HepG2 (cell line): ENCODE data around the gene TTC28. TPM values are rescaled to one million over a fixed set of nuclear protein-coding genes. Genes with fewer than 3 reads are reported as not detected.

Source experiments
- ATAC-seq: fragments of 200-7000 bp; cut with Tn5 transposase; 3 replicates; pipeline ENCODE4 v1.9.1; 2020; ENCODE audit warnings: mild to moderate bottlenecking, moderate library complexity
- BruUV-seq: library from RNA; stranded (reverse); fragments of 400-500 nt; replicated peaks from 2 replicates; lab custom pipeline; 2021; lab: Mats Ljungman, UMichigan
- CTCF ChIA-PET: fragments of 300-600 bp; formaldehyde crosslinking; extraction: SDS; loops from one replicate; lab custom pipeline; 2021; ENCODE audit warnings: low total read pairs, inconsistent platforms, low intra/inter-chr PET ratio; lab: Yijun Ruan, JAX
- POLR2A ChIA-PET: fragments of 350-600 bp; sonication (Branson Sonifier 250); formaldehyde crosslinking; loops from one replicate; lab custom pipeline; 2020; ENCODE audit warnings: antibody characterized with exemption, inconsistent platforms; lab: Yijun Ruan, JAX
- DNase-seq: peaks from one replicate; pipeline ENCODE4 v3.0.0-alpha.2; 2015; ENCODE audit warnings: low spot score
- FAIRE-seq: peaks from 3 replicates; lab custom pipeline; 2011; peaks lifted over from hg19 to GRCh38; lab: Jason Lieb, UNC
- H2AFZ ChIP-seq: one replicate; pipeline ENCODE4 v1.6.1; 2011; ENCODE audit warnings: low read length, inconsistent platforms
- H3K27ac ChIP-seq: fragments of 300-600 bp; 3 replicates; pipeline ENCODE4 v1.8.0; 2011; ENCODE audit warnings: mixed run types, mild to moderate bottlenecking, mixed read lengths, low read length, inconsistent platforms; ENCODE audit not compliant: insufficient read depth; ENCODE audit errors: extremely low read length
- H3K27me3 ChIP-seq, 2 experiments: fragments of 200-600 bp in 1 of 2; 2 replicates in 1 of 2; 3 replicates in 1 of 2; pipeline versions ENCODE4 v1.6.0 to v1.8.0; 2011; ENCODE audit warnings: low read length in 2 of 2, mild to moderate bottlenecking in 2 of 2, moderate library complexity in 2 of 2, inconsistent platforms in 1 of 2; ENCODE audit not compliant: insufficient read depth in 2 of 2, control insufficient read depth in 1 of 2
- H3K36me3 ChIP-seq, 2 experiments: fragments of 200-600 bp in 1 of 2; replicated peaks in 1 of 2; 2 replicates in 1 of 2; 3 replicates in 1 of 2; pipeline versions ENCODE4 v1.5.1 to v1.8.0; 2011; ENCODE audit warnings: low read length in 2 of 2, inconsistent platforms in 1 of 2; ENCODE audit not compliant: insufficient read depth in 2 of 2, control insufficient read depth in 1 of 2
- H3K4me1 ChIP-seq: 2 replicates; pipeline ENCODE4 v1.5.1; 2012; ENCODE audit warnings: low read length, inconsistent platforms; ENCODE audit not compliant: insufficient read depth
- H3K4me2 ChIP-seq: 2 replicates; pipeline ENCODE4 v1.6.0; 2011; ENCODE audit warnings: low read depth, low read length, inconsistent platforms
- H3K4me3 ChIP-seq, 3 experiments: fragments of 200-600 bp in 1 of 3; sonication (generic), shearing (Covaris generic) in 1 of 3; replicated peaks in 1 of 3; 2 replicates each; pipeline ENCODE4 v1.5.1; 2011 to 2016; ENCODE audit warnings: low read length in 3 of 3, inconsistent platforms in 2 of 3, low read depth in 2 of 3, mild to moderate bottlenecking in 2 of 3, control low read depth in 1 of 3, mixed read lengths in 1 of 3; ENCODE audit not compliant: insufficient read depth in 1 of 3
- H3K79me2 ChIP-seq: one replicate; pipeline ENCODE4 v1.6.1; 2011; ENCODE audit warnings: low read length, inconsistent platforms; ENCODE audit not compliant: insufficient read depth
- H3K9ac ChIP-seq: 2 replicates; pipeline ENCODE4 v1.6.0; 2011; ENCODE audit warnings: mild to moderate bottlenecking, low read depth, low read length, inconsistent platforms; ENCODE audit not compliant: insufficient read depth
- H3K9me3 ChIP-seq: 2 replicates; pipeline ENCODE4 v1.5.1; 2012; ENCODE audit warnings: mild to moderate bottlenecking, low read length
- H4K20me1 ChIP-seq: 2 replicates; pipeline ENCODE4 v1.6.0; 2011; ENCODE audit warnings: inconsistent platforms, mild to moderate bottlenecking, low read length, moderate library complexity; ENCODE audit not compliant: insufficient read depth
- CREB1 ChIP-seq, 2 experiments: fragments of 450-650 bp in 1 of 2; IDR thresholded peaks; 2 replicates each; pipeline ENCODE4 v1.6.1; 2016 to 2017; ENCODE audit warnings: control low read depth in 1 of 2, mild to moderate bottlenecking in 1 of 2, missing compliant biosample characterization in 1 of 2, missing genetic modification characterization in 1 of 2
- DMTF1 ChIP-seq: sonication (generic); formaldehyde crosslinking; IDR thresholded peaks from 2 replicates; pipeline ENCODE4 v1.4.0; 2020; ENCODE audit warnings: mild to moderate bottlenecking, missing genetic modification reagents
- DZIP1 ChIP-seq: sonication (generic); formaldehyde crosslinking; IDR thresholded peaks from 2 replicates; pipeline ENCODE4 v1.5.0; 2020; ENCODE audit warnings: mild to moderate bottlenecking, missing genetic modification reagents
- HDAC1 ChIP-seq: sonication (generic); formaldehyde crosslinking; IDR thresholded peaks from 2 replicates; pipeline ENCODE4 v1.5.1; 2020; ENCODE audit warnings: mild to moderate bottlenecking, missing genetic modification reagents
- HOXA5 ChIP-seq: sonication (generic); formaldehyde crosslinking; IDR thresholded peaks from 2 replicates; pipeline ENCODE4 v1.4.0; 2020; ENCODE audit warnings: missing genetic modification reagents
- IRX3 ChIP-seq: sonication (generic); formaldehyde crosslinking; IDR thresholded peaks from 2 replicates; pipeline ENCODE4 v1.8.1; 2023; ENCODE audit warnings: mild to moderate bottlenecking, low read depth, missing genetic modification reagents, borderline replicate concordance
- KDM3A ChIP-seq: IDR thresholded peaks from 2 replicates; pipeline ENCODE4 v1.6.1; 2018; ENCODE audit warnings: low read depth, missing compliant biosample characterization
- MIER2 ChIP-seq: IDR thresholded peaks from 2 replicates; pipeline ENCODE4 v1.6.1; 2016; ENCODE audit warnings: missing biosample characterization, missing genetic modification reagents
- MYPOP ChIP-seq: sonication (generic); formaldehyde crosslinking; IDR thresholded peaks from 2 replicates; pipeline ENCODE4 v1.8.1; 2023; ENCODE audit warnings: mild to moderate bottlenecking, moderate library complexity, missing genetic modification reagents
- NKX3-1 ChIP-seq: sonication (generic); formaldehyde crosslinking; IDR thresholded peaks from 2 replicates; pipeline ENCODE4 v1.5.0; 2020; ENCODE audit warnings: missing genetic modification reagents
- ZFP90 ChIP-seq: sonication (generic); formaldehyde crosslinking; IDR thresholded peaks from 2 replicates; pipeline ENCODE4 v1.8.0; 2022; ENCODE audit warnings: missing genetic modification reagents, mild to moderate bottlenecking, inconsistent platforms, borderline replicate concordance
- ZNF468 ChIP-seq: sonication (generic); formaldehyde crosslinking; IDR thresholded peaks from 2 replicates; pipeline ENCODE4 v1.8.0; 2022; ENCODE audit warnings: mild to moderate bottlenecking, moderate library complexity, missing genetic modification reagents
- ZNF577 ChIP-seq: sonication (generic); formaldehyde crosslinking; IDR thresholded peaks from 2 replicates; pipeline ENCODE4 v1.4.0; 2020; ENCODE audit warnings: mild to moderate bottlenecking, low read depth, missing genetic modification reagents, borderline replicate concordance
- ZNF737 ChIP-seq: sonication (generic); formaldehyde crosslinking; IDR thresholded peaks from 2 replicates; pipeline ENCODE4 v1.5.0; 2020; ENCODE audit warnings: missing genetic modification reagents, mild to moderate bottlenecking, borderline replicate concordance
- ZSCAN5A ChIP-seq: sonication (generic); formaldehyde crosslinking; IDR thresholded peaks from 2 replicates; pipeline ENCODE4 v1.8.0; 2022; ENCODE audit warnings: mild to moderate bottlenecking, missing genetic modification reagents, borderline replicate concordance
- WGBS: methylation state at CpG from one replicate; pipeline ENCODE4 v1.1.6; 2017; ENCODE audit warnings: low lambda C conversion rate; 5-methylcytosine and 5-hydroxymethylcytosine counted together
- in situ Hi-C: cut with HindIII; loops from 2 replicates; pipeline ENCODE4 v1.10.0; 2017; ENCODE audit warnings: low pct_unique_long_range_greater_than_20kb; ENCODE audit not compliant: extremely low pct_ligation_motif_present
- intact Hi-C: fragments of 100-400 bp; cut with micrococcal nuclease; formaldehyde crosslinking; loops from one replicate; pipeline ENCODE4 v1.10.0; 2022; ENCODE audit not compliant: unreplicated experiment
- polyA plus RNA-seq, 8 experiments: library from polyadenylated mRNA; depleted of rRNA in 3 of 8; stranded (reverse) in 7 of 8; unstranded in 1 of 8; fragments of >200 nt; fragmentation: Illumina TruSeq in 4 of 8; extraction: Trizol in 4 of 8; gene quantifications; 2 replicates each; pipeline versions ENCODE4 v1.2.1 to v1.2.3, GENCODE V29; 2011 to 2016; ENCODE audit warnings: low read depth in 4 of 8, missing spikeins in 1 of 8, mixed read lengths in 1 of 8; ENCODE audit not compliant: insufficient read depth in 1 of 8
- total RNA-seq, 5 experiments: library from RNA; depleted of rRNA; stranded (reverse); fragments of >200 nt; fragmentation: Illumina TruSeq; extraction: Trizol; gene quantifications; 2 replicates each; pipeline ENCODE4 v1.2.3, GENCODE V29; 2016; ENCODE audit warnings: low read depth in 1 of 5

TTC28 gene
- total and polyA plus RNA-seq, 2 of the 13 experiments (the other 11 are each of a cell fraction or from before 2014, with no cell fraction given) = 4.2 to 13.1 TPM

GRCh38 chr22:28032861-28033260 is 646.8 kb downstream of the TTC28 start:
- Histone ChIP-seq H3K9me3 (no peaks in the 10 kb centered on the region), H3K4me3 (no peak overlapping the region), H3K4me1 (peaks cover 14% of the 10 kb centered on the region), H3K79me2 (no peaks in the 10 kb centered on the region), H2AFZ (no peak overlapping the region), H3K9ac (no peak overlapping the region), H3K27me3 (no peaks in the 10 kb centered on the region), H3K36me3 (peaks cover 4 to 24% of the 10 kb centered on the region in 2 experiments; a peak in 4 of 5 replicates), H3K27ac (no peak overlapping the region), H3K4me2 (no peak overlapping the region), H4K20me1 (no peaks in the 10 kb centered on the region)
- DNase-seq = no peak
- no peak for ATAC-seq
- ChIA-PET POLR2A (no interaction called here), CTCF (no interaction called here)
- in situ Hi-C loops (no loop called here), intact Hi-C loops (no loop called here)
- TF ChIP-seq MYPOP (CRISPR knock-in tag) = no peak
- no peak for TF ChIP-seq ZSCAN5A
- no peak for TF ChIP-seq ZFP90
- TF ChIP-seq ZNF468 (CRISPR knock-in tag) = no peak
- TF ChIP-seq MIER2 (CRISPR knock-in tag) = no peak
- no peak for TF ChIP-seq HDAC1 (CRISPR knock-in tag)
- TF ChIP-seq CREB1 (IDR thresholded peaks at IDR 0.05) = no peak
- no peak for TF ChIP-seq CREB1 (CRISPR knock-in tag; IDR thresholded peaks at IDR 0.05)
- TF ChIP-seq DZIP1 (CRISPR knock-in tag) = no peak
- no peak for TF ChIP-seq ZNF737 (CRISPR knock-in tag)
- TF ChIP-seq KDM3A (CRISPR knock-in tag) = no peak
- no peak for TF ChIP-seq DMTF1 (CRISPR knock-in tag)
- no peak for TF ChIP-seq HOXA5 (CRISPR knock-in tag)
- no peak for TF ChIP-seq ZNF577 (CRISPR knock-in tag)
- TF ChIP-seq NKX3-1 (CRISPR knock-in tag) = no peak
- TF ChIP-seq IRX3 (CRISPR knock-in tag) = no peak
- WGBS = 94% methylated on average over 3 of the region's 3 CpGs
- BruUV-seq = no TSS peak
- no peak for FAIRE-seq
